OCI-LY7 (cell line): ENCODE measurements around the gene LTO1. TPM values are rescaled to one million over a fixed set of nuclear protein-coding genes. Genes with fewer than 3 reads are reported as not detected.

ENCODE experiments used
- BruUV-seq: library from RNA; stranded (reverse); fragments of 400-500 nt; replicated peaks from 2 replicates; lab custom pipeline; 2021; lab: Mats Ljungman, UMichigan
- CTCF ChIA-PET: fragments of 300-600 bp; sonication (Branson Sonifier 250); formaldehyde crosslinking; loops from one replicate; lab custom pipeline; 2022; ENCODE audit warnings: antibody characterized with exemption; ENCODE audit not compliant: unreplicated experiment; lab: Charles Lee
- POLR2A ChIA-PET: fragments of 300-600 bp; sonication (Branson Sonifier 250); formaldehyde crosslinking; loops from one replicate; lab custom pipeline; 2022; ENCODE audit warnings: antibody characterized with exemption; lab: Charles Lee
- DNase-seq: peaks from one replicate; pipeline ENCODE4 v3.0.0-alpha.2; 2015; ENCODE audit warnings: low spot score
- H2AFZ ChIP-seq: fragments of 200-600 bp; sonication (generic), shearing (Covaris generic); 2 replicates; pipeline ENCODE4 v1.6.1; 2014; ENCODE audit warnings: mild to moderate bottlenecking, antibody characterized with exemption, low read length, moderate library complexity
- H3K27ac ChIP-seq: fragments of 200-600 bp; sonication (generic); 2 replicates; pipeline ENCODE4 v1.5.1; 2014; ENCODE audit warnings: mixed run types, low read depth, mild to moderate bottlenecking, moderate library complexity, low read length, inconsistent platforms; ENCODE audit not compliant: poor library complexity, severe bottlenecking
- H3K36me3 ChIP-seq: fragments of 200-600 bp; sonication (generic); 2 replicates; pipeline ENCODE4 v1.6.1; 2014; ENCODE audit warnings: mild to moderate bottlenecking, antibody characterized with exemption, low read length, moderate library complexity, mixed read lengths; ENCODE audit not compliant: insufficient read depth
- H3K4me1 ChIP-seq: fragments of 200-600 bp; sonication (generic); 2 replicates; pipeline ENCODE4 v1.5.1; 2014; ENCODE audit warnings: mild to moderate bottlenecking, low read length; ENCODE audit not compliant: insufficient read depth, poor library complexity, severe bottlenecking
- H3K4me2 ChIP-seq: fragments of 200-600 bp; sonication (generic); 2 replicates; pipeline ENCODE4 v1.6.1; 2014; ENCODE audit warnings: mild to moderate bottlenecking, low read length
- H3K4me3 ChIP-seq: fragments of 200-600 bp; sonication (generic); 2 replicates; pipeline ENCODE4 v1.5.1; 2014; ENCODE audit warnings: mild to moderate bottlenecking, low read depth, low read length; ENCODE audit not compliant: poor library complexity, severe bottlenecking
- H3K79me2 ChIP-seq: fragments of 200-600 bp; sonication (generic); 2 replicates; pipeline ENCODE4 v1.6.1; 2016; ENCODE audit warnings: low read depth, mild to moderate bottlenecking, low read length, moderate library complexity, mixed read lengths; ENCODE audit not compliant: insufficient read depth
- H3K9me2 ChIP-seq: fragments of 200-600 bp; sonication (generic); 2 replicates; pipeline ENCODE4 v1.6.1; 2016; ENCODE audit warnings: mild to moderate bottlenecking, low read length, mixed read lengths; ENCODE audit not compliant: insufficient read depth
- H3K9me3 ChIP-seq: fragments of 200-600 bp; sonication (generic); 2 replicates; pipeline ENCODE4 v1.6.1; 2014; ENCODE audit warnings: mild to moderate bottlenecking, mixed run types, low read length, mixed read lengths
- H4K20me1 ChIP-seq: fragments of 200-600 bp; sonication (generic); 2 replicates; pipeline ENCODE4 v1.6.1; 2014; ENCODE audit warnings: mild to moderate bottlenecking, antibody characterized with exemption, low read length, moderate library complexity, mixed read lengths; ENCODE audit not compliant: insufficient read depth
- EZH2phosphoT487 ChIP-seq: fragments of 200-600 bp; sonication (generic); IDR thresholded peaks from 2 replicates; pipeline ENCODE4 v1.6.1; 2018; ENCODE audit warnings: low read depth, borderline replicate concordance, mild to moderate bottlenecking, mixed run types, antibody characterized with exemption, low read length, moderate library complexity, mixed read lengths
- intact Hi-C: fragments of 100-400 bp; cut with micrococcal nuclease; formaldehyde crosslinking; loops from one replicate; pipeline ENCODE4 v1.10.0; 2022; ENCODE audit not compliant: unreplicated experiment
- total RNA-seq, 2 experiments: library from RNA; depleted of rRNA in 1 of 2; stranded (reverse); fragments of >200 nt in 1 of 2; shearing (Covaris generic) in 1 of 2; gene quantifications; 2 replicates each; pipeline ENCODE4 v1.2.3, GENCODE V29; 2014 to 2022
- TF ChIP-seq, protein P1 (sequence below): fragments of 200-600 bp; sonication (generic); conservative IDR thresholded peaks from 2 replicates; pipeline ENCODE4 v1.5.1; 2014; ENCODE audit warnings: mild to moderate bottlenecking, antibody characterized with exemption, low read length, moderate library complexity, mixed read lengths

Gene LTO1
- total RNA-seq, 2 experiments from 2014 or later: 28.8 to 35.9 TPM

DNA sequence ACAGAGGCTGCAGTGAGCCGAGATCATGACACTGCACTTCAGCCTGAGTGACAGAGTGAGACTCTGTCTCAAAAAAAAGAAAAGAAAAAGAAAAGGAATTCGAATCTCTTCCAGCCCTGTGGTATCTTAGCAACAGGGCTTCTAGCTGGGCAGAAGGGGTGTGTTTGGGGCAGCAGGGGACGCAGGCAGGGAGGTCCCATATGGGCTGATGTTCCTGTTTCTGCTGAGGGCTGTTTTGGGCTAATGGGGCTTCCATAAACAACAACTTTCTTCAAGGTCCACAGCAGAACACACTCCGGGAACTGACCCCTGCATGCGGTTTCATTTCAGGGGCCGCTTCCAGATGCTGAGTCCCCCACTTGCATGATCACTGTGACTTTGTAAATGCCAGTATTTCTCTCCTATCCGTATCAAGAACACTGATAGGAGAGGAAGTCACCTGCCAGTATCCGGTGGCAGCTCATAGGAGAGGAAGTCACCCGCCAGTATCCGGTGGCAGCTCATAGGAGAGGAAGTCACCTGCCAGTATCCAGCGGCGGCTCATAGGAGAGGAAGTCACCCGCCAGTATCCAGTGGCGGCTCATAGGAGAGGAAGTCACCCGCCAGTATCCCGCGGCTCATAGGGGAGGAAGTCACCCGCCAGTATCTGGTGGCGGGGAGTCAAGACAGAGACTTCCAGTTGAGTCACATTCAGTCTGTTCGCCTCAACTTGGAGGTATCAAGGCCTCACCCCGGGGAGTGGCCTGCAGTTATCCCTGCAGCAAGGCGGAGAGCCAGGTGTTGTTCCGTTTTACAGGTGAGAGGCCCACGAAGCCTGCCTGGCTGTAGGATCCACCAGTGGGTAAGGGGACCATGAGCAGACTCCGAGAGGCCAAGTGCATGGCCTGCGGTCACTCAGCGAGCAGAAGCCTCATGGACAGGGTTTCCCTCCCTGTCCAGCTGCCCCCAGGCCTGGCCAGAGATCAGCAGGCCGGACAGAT is 37.0 kb upstream of the LTO1 start:
- Histone ChIP-seq H3K79me2 (no peaks in the 10 kb centered on the region), H3K27ac (no peak overlapping the region), H2AFZ (no peak overlapping the region), H3K36me3 (no peaks in the 10 kb centered on the region), H3K4me2 (no peak overlapping the region), H4K20me1 (no peaks in the 10 kb centered on the region), H3K9me2 (no peaks in the 10 kb centered on the region), H3K9me3 (no peaks in the 10 kb centered on the region), H3K4me1 (no peaks in the 10 kb centered on the region), H3K4me3 (no peak overlapping the region)
- TF ChIP-seq EZH2phosphoT487: no peak
- TF ChIP-seq, protein P1, sequence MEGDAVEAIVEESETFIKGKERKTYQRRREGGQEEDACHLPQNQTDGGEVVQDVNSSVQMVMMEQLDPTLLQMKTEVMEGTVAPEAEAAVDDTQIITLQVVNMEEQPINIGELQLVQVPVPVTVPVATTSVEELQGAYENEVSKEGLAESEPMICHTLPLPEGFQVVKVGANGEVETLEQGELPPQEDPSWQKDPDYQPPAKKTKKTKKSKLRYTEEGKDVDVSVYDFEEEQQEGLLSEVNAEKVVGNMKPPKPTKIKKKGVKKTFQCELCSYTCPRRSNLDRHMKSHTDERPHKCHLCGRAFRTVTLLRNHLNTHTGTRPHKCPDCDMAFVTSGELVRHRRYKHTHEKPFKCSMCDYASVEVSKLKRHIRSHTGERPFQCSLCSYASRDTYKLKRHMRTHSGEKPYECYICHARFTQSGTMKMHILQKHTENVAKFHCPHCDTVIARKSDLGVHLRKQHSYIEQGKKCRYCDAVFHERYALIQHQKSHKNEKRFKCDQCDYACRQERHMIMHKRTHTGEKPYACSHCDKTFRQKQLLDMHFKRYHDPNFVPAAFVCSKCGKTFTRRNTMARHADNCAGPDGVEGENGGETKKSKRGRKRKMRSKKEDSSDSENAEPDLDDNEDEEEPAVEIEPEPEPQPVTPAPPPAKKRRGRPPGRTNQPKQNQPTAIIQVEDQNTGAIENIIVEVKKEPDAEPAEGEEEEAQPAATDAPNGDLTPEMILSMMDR: no peak
- intact Hi-C loops: loop anchor here (10.0 kb wide), 1 partner anchor 173 kb away; no protein-coding TSS in a partner anchor
- CTCF ChIA-PET: interaction anchor here (0.6 kb wide), 1 partner anchor 858 kb away, joined by 3 read pairs; no protein-coding TSS in a partner anchor
- POLR2A ChIA-PET: interaction anchor here (0.7 kb wide), 1 partner anchor 144 kb away, joined by 4 read pairs; no protein-coding TSS in a partner anchor
- DNase-seq: no peak
- BruUV-seq: no TSS peak

DNA sequence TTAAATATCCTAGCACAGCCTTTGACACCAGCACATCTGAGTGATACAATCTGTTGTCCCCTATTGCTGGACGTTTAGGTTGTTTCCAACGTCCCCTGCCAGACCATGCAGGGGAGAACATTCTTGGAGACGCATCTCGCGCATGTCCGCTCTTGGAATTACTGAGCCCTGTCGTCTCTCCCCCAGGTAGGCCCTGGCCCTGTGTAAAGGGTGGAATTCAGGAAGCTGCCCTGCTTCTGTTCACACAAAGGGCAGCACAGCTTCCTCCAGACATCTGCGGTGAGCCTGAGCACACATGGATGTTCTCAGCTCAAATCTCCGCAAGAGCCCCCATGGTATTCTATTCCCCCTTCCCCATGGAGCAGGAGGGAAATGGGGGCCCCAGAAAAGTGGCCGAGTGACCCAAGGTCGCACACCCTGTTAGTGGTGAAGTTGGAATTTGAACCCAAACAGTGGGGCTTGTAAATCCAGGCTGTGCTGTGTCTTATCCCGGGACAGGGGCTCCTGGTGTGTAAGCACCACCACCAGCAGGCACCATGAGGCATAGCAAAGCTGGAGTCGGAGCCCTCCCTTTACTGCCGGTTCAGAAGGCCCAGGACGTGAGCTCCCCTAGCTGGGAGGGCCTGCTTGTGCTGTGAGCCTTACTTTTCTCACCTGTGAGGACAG is 33.7 kb upstream of the LTO1 start:
- no peaks in the 10 kb centered on the region for H4K20me1 ChIP-seq
- CTCF ChIA-PET: no interaction called here
- no peak overlapping the region for H3K27ac ChIP-seq
- no peak for DNase-seq
- no TSS peak for BruUV-seq
- no peaks in the 10 kb centered on the region for H3K36me3 ChIP-seq
- no peak overlapping the region for H3K4me2 ChIP-seq
- TF ChIP-seq EZH2phosphoT487: no peak
- TF ChIP-seq, protein P1: no peak
- no peaks in the 10 kb centered on the region for H3K79me2 ChIP-seq
- no peak overlapping the region for H2AFZ ChIP-seq
- no peaks in the 10 kb centered on the region for H3K9me3 ChIP-seq
- no peaks in the 10 kb centered on the region for H3K4me1 ChIP-seq
- H3K4me3 ChIP-seq: no peak overlapping the region
- POLR2A ChIA-PET: interaction anchor here (1.0 kb wide), 1 partner anchor 10 kb away, joined by 3 read pairs; no protein-coding TSS in a partner anchor
- no peaks in the 10 kb centered on the region for H3K9me2 ChIP-seq
- intact Hi-C loops: no loop called here
